GM21526 (cell line): ENCODE measurements around the gene PKNOX2.

Experiments used
- ATAC-seq: cut with Tn5 transposase; IDR thresholded peaks from one replicate; pipeline ENCODE4 v1.9.1; 2021; ENCODE audit warnings: moderate library complexity; ENCODE audit not compliant: unreplicated experiment, low FRiP score

The PKNOX2 gene

DNA sequence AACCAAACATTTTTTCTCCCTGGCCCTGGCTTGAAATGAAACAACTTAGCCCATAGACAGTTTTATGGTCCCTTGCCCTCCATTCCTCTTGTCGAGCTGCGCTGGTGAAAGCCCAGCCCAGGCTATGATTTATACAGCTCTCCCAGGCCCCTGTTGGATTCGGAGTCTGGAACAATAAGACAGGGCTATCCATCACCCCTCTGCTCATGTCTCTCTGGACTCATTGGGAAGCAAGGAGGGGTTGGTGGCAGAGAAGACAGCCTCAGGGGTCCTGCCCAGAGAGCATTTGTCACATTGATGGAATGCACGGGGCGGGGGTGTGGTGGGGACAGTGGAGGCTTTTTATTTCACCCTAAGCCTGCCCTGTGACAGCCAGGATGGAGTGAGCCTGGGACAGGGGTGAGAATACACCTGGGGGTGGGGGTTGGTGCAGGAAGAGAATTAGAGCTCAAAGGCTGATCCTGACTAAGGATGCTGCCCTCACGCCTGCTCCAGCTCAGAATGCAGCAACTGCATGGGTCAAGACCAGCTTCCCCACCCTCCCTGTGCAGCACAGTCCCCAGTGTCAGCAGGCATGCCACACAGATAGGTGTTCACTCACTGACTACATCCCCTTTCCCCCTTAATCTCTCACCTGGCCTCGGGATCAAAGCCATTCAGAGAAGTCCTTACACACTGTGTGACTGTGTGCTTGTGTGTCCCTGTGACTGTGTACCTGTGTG, 10.0 kb upstream of the PKNOX2 start:
- ATAC-seq = no peak

DNA sequence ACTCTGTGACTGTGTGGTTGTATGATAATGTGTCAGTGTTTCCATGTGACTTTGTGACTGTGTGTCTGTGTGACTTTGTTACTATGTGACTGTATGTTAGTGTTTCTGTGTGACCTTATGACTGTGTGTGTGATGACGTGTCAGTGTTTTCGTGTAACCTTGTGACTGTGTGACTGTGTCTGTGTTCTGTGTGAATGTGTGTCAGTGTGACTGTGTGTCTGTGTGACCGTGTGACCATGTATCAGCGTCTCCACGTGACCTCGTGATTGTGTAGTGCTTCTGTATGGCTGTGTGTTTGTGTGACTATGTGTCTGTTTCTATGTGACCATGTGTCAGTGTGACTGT, 9.5 kb upstream of the PKNOX2 start:
- no peak for ATAC-seq

DNA sequence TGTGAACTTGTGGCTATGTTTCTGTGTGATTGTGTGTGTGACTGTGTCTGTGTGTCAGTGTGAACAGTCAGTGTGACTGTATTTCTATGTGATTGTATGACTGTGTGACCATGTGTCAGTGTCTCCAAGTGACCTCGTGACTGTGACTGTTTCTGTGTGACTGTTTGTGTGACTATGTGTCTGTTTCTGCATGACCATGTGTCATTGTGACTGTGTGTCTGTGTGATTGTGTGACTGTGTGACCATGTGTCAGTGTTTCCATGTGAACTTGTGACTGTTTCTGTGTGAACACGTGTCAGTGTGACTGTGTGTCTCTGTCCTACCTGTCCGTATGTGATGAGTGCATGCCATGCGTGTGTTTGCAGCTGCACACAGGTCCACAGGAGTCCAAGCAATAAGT, 8.8 kb upstream of the PKNOX2 start:
- no peak for ATAC-seq

DNA sequence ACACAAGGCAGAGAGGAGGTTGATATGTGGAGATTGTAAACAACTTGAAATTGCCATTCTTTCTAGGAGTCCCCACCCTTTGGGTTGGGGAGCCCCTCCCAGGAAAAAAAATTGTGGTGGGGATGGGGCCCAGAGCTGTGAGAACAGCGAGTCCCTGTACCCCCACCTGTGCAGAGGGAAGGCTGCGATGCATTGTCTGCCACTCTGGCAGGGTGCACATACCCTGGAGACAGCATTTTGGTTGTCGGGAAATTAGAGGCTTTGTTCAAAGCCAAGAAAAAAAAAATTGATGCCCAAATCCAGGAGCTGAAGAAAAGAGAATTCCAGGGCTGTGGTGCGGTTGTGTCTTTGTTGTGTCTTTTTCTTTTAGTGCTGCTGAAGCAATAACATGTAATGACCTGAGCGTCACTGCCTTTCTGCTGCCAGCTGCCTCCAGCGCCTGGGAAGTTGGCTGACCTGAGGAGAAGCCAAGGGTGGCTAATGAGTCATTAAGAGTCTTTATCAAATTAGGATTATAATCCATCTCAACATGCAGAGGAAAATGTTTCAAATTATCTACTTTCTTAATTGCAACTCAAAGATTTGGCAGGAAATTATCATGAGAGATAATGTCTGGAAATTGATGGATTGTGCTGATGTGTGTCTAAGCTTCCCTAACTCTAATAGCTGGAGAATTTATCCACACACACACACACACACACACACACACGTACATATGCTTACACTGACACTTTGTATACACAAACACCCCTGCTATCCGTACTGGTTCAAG, 8.0 kb upstream of the PKNOX2 start:
- no peak for ATAC-seq

DNA sequence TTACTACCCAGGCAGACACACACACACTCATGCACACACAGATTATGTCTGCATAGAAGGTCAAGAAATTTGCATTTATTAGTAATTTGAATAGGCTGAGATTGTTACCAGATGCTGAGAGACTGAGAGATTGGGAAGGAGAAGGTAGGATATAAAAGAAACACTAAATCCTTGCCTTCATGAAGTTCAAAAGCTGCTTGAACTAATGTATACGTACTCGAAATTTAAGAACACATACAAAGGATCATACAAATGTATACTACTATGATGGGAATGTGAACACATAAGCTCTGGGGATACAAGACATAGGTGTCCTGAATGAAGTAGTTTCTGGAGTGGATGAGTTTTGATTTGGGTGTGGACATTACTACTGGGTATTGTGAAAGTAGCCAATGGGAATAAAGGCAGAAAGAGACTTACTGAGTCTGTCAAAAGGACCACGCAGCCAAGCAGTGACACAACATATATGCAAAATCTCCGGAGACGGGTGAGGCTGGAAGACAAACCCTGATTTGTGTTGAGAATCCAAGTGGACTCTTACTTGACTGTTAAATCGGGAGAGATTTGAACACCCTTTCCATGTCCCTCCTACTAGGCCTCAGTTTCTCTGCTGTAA, 7.3 kb upstream of the PKNOX2 start:
- ATAC-seq = no peak

DNA sequence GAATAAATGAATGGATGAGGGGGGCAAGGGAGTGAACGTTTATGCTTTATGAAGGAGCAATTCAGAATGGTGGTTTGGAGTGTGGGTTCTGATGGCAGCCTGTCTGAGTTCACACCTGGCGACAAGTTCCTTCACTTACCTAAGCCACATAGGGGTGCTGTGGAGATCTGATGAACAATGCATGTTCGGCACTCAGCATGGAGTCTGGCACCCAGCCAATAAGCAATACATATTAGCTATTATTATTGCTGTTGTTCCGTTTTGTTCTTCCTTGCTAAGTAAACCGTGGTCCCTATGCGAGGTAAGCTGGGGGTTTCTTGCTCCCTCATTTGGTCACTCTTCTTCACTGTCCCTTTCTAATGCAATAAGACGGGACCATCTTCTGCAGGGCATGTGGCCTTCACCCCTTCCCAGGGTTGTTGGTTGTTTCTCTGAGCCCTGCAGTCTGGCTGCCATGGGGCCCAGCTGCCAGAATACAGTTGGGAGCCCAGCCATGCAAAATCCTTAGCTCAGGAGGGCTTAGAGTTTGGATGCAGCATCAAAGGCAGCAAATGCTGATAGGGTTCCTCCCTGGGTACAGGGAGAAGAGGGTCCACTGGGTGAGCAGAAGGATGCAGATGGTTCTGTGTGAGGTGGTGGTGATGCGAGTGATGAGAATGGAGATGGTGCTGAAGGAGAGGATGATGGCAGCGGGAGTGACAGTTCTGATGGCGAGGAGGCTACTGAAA, 6.4 kb upstream of the PKNOX2 start:
- ATAC-seq = no peak

DNA sequence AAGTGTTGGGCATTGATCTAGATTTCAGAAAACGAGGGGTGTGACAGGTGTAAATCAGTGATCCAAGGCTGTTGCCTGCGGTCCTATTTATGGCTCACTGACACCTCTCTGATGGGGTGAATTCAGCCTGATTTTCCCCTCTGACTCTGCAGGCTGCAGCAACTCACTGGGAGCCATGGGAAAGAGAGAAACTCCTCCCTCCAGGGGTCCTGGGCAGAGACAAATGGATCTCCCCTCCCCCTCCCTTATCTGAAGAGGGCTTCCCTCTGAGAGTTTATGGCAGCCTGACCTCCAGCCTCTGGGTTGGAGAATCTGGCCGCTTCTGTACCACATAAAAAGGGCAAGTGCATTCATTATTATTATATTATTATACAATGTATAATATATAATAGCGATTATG, 1.8 kb upstream of the PKNOX2 start:
- no peak for ATAC-seq

DNA sequence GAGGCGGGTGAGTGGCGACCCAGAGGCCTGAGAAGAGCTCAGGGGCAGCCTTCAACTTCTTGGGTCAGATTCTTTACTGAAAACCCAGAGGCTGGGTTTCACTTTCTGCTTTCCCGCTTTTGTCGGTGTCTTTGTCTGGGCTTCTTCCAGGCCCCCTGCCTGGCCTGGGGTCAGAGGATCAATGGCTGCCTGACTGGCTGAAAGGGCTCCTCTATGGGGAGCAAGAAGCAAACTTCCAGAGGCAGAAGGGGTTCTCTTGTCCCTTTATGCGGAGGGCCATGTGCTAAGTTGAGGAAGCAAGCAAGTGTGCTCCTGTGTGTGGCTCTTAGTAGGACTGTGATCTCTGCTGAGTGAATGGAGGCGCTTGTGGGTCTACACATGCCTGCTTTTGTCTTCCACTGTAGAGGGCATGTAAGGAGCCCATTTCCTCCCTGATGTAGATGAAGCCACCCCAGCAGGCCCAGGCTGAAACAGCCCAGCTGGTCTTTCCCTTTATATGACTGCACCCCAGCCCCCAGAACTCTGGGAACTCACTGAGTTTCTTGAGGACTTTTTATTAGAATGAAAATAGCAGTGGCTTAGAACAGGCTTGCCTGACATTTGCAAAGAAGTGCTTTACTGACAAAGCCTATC, 1.0 kb upstream of the PKNOX2 start:
- no peak for ATAC-seq

DNA sequence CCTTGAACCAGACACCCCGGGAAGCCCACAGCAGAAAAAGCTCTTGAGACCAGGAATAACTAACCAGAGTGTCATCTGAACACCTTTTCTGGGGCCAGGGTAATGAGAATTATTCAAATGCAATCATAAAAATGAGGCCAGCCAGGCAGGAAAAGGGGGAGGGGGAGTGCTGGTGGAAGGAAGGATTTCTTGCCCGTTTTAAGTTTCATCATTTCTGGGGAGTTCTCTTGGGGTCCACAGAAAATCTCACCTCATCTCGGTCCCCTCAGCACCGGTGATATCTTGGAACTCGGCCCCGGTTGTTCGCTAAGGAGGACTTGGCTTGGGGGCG, 495 bp upstream of the PKNOX2 start:
- ATAC-seq = no peak

DNA sequence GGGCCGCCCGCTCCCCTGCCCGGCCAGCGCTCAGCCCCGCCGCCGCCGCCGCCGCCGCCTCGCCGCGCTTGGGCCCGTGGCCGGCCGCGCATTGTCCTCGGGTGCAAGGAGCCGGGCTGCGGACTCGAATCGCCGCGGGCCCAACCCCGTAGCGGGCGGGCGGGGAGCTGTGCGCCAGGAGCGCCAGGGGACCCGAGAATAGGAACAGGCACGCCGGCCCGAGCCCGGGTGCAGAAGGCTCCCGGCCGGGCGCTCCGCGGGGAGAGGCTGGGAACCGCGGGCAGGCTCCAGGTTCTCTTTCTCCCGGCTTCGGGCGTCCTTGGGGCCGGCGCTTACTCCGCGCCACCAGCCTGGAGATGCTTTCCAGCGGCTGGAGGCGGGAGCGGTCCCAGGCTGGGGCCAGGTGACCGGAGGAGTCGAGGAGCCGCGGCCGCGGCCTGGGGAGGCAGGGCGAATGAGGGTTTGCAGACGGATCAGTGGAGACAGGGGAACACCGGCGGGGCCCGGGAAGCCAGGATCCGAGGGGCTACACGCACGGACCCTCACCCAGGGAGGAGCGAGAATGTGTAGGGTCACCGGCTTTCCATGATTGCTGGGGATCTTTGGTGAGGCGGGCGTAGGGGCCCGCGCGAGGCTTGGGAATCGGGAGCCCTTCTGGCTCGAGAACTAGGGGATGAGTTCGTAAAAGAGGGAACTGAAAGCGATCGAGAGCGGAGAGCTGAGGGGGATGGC, 726 bp downstream of the PKNOX2 start:
- no peak for ATAC-seq

DNA sequence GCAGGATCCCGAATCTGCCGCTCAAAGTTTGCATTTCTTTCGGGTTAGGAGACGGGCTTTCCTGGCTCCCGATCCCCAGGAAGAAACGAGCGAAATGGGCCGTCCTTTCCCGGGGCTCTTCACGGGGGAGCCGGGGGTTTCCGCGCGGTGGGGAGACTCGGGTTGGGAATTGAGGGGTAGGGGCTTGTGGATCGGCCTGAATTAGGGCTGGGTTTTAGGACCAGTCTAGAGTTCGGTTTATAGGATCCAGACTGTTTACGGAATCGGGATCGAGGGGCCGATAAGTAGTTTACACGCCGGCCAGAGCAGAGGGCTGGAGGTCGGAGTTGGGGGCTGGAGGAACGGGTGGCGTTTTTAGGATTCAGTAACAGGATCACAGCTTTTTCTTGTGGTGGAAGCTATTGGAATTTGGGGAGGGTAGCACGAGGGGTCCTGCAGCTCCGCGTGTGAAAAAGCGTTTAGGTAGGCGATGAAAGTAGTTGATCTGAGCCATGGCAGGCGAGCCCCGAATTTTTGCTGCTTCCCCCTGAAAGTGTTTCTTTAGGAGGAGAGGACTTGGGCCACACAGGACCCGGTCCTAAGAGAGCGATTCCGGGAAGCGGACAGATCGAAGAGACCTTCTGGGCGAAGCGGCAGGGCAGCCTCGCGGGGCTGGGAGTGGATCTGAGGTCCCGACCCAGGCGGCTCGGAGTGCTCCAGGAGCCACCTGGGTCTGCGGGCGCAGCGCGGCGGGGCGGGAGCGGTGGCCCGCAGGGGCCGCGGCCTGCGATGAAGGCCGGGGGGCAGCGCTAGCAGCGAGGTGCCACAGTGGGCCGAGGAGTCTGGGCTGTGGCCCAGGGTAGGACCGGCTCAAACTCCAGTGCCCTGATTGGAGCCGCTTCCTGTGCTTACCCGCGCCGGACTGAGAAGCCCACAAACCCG, 1.6 kb downstream of the PKNOX2 start:
- no peak for ATAC-seq

DNA sequence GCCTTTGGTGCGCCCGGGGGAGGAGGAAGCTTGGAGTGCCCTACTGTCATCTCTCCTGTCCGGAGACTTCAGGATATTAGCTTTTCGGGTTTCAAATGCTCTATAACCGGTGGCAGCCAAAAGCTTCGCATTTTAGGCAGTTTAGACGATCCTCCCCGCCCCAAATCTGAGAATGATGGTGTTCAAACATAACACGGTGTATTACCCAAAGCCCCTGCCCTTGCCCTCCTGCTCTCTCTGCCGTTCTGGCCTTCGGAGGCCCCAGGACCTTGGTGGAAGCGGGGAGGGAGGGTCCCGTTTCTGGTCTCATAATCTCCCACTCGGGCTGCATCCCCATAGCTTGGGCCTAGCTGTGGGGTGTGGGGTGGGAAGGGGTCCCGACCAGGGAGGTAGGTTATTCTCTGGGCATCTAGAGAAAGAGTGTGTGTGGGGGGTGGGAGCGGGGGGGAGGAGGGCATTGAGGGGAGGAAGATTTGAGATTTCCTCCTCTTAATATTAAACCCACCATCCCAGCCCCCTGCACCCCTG, 2.3 kb downstream of the PKNOX2 start:
- ATAC-seq = no peak

DNA sequence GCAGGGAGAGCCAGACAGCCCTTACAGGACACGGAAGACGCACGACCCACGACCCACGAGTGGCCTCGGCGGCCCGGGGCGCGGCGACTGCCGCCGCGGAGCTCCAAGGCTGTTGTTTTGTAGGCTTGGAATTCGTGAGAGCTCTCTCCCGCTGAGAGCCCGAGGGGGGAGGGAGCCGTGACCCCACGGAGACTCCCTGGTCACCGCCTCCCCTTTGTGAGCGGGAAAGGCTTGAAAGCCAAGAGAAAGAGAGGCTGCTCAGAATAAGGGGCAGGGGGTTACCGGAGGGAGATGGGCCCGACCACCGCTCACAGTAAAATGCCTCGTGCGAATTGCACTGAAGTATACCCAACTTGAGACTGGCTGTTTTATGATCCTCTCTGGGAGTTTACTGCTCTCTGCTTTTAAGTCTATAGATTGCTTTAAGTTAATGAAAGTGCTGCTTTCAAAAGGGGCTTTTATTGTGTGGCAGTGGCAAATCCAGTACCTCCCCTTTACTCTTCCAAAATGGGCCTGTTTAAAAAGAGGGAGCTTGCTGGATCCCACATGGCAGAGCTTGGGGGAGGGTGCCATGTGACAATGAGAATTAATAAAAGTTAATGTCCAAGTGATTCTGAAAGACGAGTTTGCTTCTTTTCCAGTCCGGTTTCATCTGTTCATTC, 2.9 kb downstream of the PKNOX2 start:
- no peak for ATAC-seq

DNA sequence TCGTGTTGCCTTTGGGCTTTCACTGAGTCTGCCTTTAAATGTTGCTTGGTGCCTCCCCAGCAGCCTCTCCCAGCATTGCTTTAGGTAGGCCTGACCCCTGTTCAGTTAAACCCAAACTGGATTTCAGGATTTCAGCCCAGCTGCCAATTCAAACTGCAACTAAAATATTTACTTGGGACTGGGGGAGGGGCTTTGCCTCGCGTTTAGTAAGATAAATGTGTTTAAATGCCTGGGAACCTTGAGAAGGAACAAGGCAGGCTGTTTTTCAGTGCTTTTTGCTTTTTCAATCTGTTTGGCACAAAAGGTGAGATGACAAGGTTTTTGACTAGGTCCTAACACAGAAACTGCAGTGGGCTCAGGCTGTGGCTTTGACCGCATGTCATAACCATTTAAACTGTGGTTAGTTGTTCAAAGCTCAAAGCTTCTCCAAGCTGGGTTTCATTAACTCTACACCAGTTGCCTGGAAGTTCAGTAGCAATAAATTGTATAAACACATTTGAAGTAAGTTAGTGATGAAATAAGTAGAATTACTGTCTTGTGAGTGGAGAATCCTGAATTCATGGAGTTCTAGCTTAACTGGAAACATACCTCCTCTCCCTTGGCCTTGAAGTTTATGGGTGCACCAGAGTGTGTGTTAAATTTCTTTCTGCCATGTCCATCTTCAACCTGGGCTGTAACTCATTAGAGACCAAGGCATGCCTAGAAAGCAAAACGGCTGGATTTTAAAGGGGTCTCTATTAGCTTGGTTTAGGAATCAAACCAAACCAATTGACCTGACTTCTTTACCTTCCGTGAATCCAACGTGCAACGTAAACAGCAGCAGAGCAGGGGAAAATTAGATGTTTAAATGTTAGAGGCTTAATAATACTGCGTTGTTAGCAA, 3.6 kb downstream of the PKNOX2 start:
- ATAC-seq = no peak

DNA sequence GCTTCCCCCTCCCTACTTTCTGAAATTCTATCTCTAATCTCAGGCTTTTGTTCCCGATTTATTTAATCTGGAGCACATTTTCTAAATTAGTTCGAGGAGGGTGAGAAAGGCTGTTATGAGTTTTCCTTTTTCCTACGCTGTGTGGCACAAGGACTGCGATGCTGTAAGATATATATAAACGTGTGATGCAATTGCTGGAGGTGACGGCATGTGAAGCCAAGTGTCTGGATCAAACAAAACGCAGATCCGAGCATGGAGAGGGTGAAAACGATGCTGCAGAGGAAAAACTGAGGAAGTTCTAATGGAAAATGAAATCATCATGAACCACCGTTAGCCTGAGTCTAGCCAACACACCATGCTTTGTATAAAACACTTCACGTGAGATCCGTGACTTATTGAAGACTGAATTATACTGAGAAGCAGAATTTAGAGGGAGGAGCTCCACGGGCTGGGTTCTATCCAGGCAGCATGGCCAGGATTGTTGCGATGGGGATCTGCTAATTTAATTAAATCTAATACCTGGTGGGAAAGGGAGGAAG, 4.4 kb downstream of the PKNOX2 start:
- no peak for ATAC-seq

DNA sequence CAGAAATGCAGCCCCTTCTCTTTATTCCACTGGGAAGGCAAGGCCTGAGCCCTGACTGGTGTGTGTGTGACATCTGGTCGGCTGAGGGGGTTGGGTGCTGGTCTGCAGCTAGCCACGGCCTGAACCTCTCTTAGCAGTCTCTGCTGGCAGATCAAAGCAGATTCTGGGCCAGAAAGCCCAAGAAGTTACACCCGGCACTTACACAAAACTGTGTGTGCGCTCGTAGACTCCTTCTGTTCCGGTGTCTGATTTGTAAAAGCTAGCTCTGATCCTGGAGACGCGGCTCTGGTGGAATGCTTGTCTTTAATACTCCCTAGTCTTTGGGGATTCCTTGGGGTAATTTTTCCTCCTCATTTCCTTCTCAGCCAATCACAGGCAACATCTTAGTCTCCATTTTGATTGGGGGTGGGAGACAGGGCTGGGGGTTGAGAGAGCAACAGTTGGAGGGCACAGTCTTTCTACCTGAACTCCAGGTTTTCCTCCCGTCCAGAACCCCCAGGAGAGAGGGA, 5.5 kb downstream of the PKNOX2 start:
- ATAC-seq = no peak

DNA sequence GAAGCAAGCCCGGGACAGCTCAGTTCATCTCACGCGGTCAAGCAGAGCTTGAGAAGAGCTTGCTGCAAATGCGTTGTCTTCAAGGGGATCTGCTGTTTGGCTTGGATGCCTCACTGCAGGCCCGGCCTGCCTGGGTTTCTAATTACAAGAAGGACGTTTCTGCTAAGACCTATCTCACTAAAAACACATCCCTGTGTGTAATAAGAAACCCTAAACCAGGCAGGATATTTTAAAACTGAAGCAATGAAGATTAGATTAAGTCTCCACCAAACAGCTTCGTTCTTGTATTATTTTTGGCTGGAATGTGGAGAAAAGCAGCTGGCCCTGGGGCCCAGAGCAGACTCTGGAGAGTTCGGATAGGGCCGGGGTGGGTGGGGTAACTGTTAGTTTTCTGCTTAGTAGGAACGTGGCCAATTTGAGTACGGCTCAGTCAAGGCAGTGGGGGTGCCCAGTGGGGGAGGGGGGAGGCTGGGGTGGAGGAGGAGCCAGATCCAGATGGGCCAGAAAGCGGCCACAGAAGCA, 6.0 kb downstream of the PKNOX2 start:
- no peak for ATAC-seq
